Esophagus squamous epithelium (tissue), 5 donors: Measurements from ENCODE around the gene UBE2H. TPM values are rescaled to one million over a fixed set of nuclear protein-coding genes. Genes with fewer than 3 reads are reported as not detected.

Experiments
- DNase-seq: peaks from one replicate; lab custom pipeline; 2025; lab: John Stamatoyannopoulos, UW
- H3K27ac ChIP-seq, 4 donors: fragments of 200-600 bp; sonication (generic); one replicate each; pipeline ENCODE4 v1.5.1; 2016 to 2019; ENCODE audit warnings: mild to moderate bottlenecking in 1 of 4
- H3K27me3 ChIP-seq, 4 donors: fragments of 200-600 bp; sonication (generic); 1 replicate in 3 of 4; 2 replicates in 1 of 4; pipeline versions ENCODE4 v1.5.1 to v1.6.0; 2017 to 2021; ENCODE audit warnings: antibody characterized with exemption in 1 of 4
- H3K36me3 ChIP-seq, 3 donors: fragments of 200-600 bp; sonication (generic); one replicate each; pipeline ENCODE4 v1.5.1; 2016 to 2019
- H3K4me1 ChIP-seq, 3 donors: fragments of 200-600 bp; sonication (generic); one replicate each; pipeline ENCODE4 v1.5.1; 2017 to 2019
- H3K4me3 ChIP-seq, 4 donors: fragments of 200-600 bp; sonication (generic); 1 replicate in 3 of 4; 2 replicates in 1 of 4; pipeline ENCODE4 v1.5.1; 2016 to 2019; ENCODE audit warnings: mild to moderate bottlenecking in 2 of 4, moderate library complexity in 1 of 4
- H3K9me3 ChIP-seq, 3 donors: fragments of 200-600 bp; sonication (generic); one replicate each; pipeline ENCODE4 v1.5.1; 2016 to 2019
- POLR2A ChIP-seq, 4 donors: fragments of 450-650 bp; IDR thresholded peaks; one replicate each; pipeline ENCODE4 v1.6.1; 2017; ENCODE audit warnings: antibody characterized with exemption in 4 of 4, mild to moderate bottlenecking in 4 of 4, moderate library complexity in 3 of 4
- WGBS, 2 donors: methylation state at CpG; one replicate each; pipeline ENCODE4 v1.1.5; 2018; 5-methylcytosine and 5-hydroxymethylcytosine counted together
- intact Hi-C: fragments of 100-400 bp; cut with DNase I; formaldehyde crosslinking; loops from one replicate; pipeline ENCODE4 v1.15.0; 2022
- total RNA-seq, 4 donors: library from RNA; depleted of rRNA; stranded (reverse); fragments of >200 nt; gene quantifications; one replicate each; pipeline ENCODE4 v1.1.0, GENCODE V29; 2016
- TF ChIP-seq, protein P1 (sequence below), 6 experiments: fragments of 450-650 bp in 4 of 6; fragments of 200-600 bp in 2 of 6; sonication (generic) in 2 of 6; IDR thresholded peaks; one replicate each; pipeline ENCODE4 v1.5.1; 2016 to 2019; ENCODE audit warnings: antibody characterized with exemption in 6 of 6, mild to moderate bottlenecking in 4 of 6, moderate library complexity in 4 of 6
- donor health status: DM: yes; HTN: yes; CAD: no.

Gene UBE2H
- total RNA-seq, 4 donors from 2014 or later, result 60.1 to 113 (median 88.7) TPM

DNA sequence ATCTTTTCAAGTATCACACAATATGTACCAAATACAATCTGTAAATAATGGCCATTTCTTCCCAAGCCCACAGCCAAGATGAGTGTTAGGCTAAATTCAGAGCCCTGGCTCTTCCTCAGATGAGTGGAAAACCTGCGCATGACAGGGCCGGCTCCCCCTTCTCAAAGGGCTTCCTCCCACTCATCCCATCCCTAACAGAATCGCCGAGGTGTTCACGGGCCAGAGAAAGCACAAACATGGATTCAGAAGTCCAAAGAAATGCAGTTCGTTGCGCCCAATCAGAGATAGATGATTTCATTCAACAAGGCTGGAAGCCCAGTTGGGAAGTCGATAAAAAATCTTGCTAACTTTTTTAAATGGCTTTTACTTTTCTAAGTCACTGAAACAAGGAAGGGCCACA is 121.8 kb downstream of the UBE2H start:
- peaks cover 0 to 48% (median 10%) of the 10 kb centered on the region in 3 donors for H3K36me3 ChIP-seq
- no peak overlapping the region for H3K4me3 ChIP-seq
- no peak for DNase-seq
- H3K9me3 ChIP-seq, result no peaks in the 10 kb centered on the region
- TF ChIP-seq, protein P1, sequence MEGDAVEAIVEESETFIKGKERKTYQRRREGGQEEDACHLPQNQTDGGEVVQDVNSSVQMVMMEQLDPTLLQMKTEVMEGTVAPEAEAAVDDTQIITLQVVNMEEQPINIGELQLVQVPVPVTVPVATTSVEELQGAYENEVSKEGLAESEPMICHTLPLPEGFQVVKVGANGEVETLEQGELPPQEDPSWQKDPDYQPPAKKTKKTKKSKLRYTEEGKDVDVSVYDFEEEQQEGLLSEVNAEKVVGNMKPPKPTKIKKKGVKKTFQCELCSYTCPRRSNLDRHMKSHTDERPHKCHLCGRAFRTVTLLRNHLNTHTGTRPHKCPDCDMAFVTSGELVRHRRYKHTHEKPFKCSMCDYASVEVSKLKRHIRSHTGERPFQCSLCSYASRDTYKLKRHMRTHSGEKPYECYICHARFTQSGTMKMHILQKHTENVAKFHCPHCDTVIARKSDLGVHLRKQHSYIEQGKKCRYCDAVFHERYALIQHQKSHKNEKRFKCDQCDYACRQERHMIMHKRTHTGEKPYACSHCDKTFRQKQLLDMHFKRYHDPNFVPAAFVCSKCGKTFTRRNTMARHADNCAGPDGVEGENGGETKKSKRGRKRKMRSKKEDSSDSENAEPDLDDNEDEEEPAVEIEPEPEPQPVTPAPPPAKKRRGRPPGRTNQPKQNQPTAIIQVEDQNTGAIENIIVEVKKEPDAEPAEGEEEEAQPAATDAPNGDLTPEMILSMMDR (IDR thresholded peaks at IDR 0.05), result no peak
- TF ChIP-seq POLR2A (IDR thresholded peaks at IDR 0.05), result no peak
- H3K4me1 ChIP-seq, result peaks cover 11 to 54% (median 13%) of the 10 kb centered on the region in 3 donors
- whole genome bisulfite sequencing, 2 donors, result 78 to 87% methylated on average over 7 to 8 of the region's 8 CpGs
- no peaks in the 10 kb centered on the region for H3K27me3 ChIP-seq
- peak overlapping the region in 2 of 4 donors; percentile 70 to 87 for H3K27ac ChIP-seq
- intact Hi-C loops, result no loop called here

- Histone ChIP-seq H3K4me1 (peaks cover 12 to 54% (median 14%) of the 10 kb centered on the region in 3 donors), H3K27ac (peak overlapping the region; percentile 51 to 87 (median 70)), H3K36me3 (peaks cover 0 to 38% (median 8%) of the 10 kb centered on the region in 3 donors), H3K9me3 (no peaks in the 10 kb centered on the region), H3K4me3 (peak overlapping the region in 3 of 4 donors; percentile 21 to 58 (median 25)), H3K27me3 (no peaks in the 10 kb centered on the region)
- TF ChIP-seq, protein P1 (IDR thresholded peaks at IDR 0.05), result peak; percentile 70 to 87 (median 74)
- no peak for TF ChIP-seq POLR2A (IDR thresholded peaks at IDR 0.05)
- 10 to 14% methylated on average over 14 to 20 of the region's 22 CpGs for WGBS, 2 donors
- DNase-seq, result no peak
- intact Hi-C loops, result loop anchor here (5.0 to 10.0 kb wide), 2 partner anchors 165 to 182 kb away; no protein-coding TSS in a partner anchor
Observed at GRCh38 chr7:129829737-129830631, 122.8 kb downstream of the UBE2H start.

GRCh38 chr7:129828989-129829736 is 123.6 kb downstream of the UBE2H start:
- H3K27ac ChIP-seq, result no peak overlapping the region
- no peak overlapping the region for H3K4me3 ChIP-seq
- no peaks in the 10 kb centered on the region for H3K27me3 ChIP-seq
- H3K36me3 ChIP-seq, result peaks cover 0 to 30% (median 4%) of the 10 kb centered on the region in 3 donors
- 54 to 63% methylated on average over 6 of the region's 12 CpGs for WGBS, 2 donors
- intact Hi-C loops, result loop anchor here (5.0 to 10.0 kb wide), 2 partner anchors 164 to 183 kb away; no protein-coding TSS in a partner anchor
- no peak for DNase-seq
- peaks cover 12 to 57% (median 17%) of the 10 kb centered on the region in 3 donors for H3K4me1 ChIP-seq
- TF ChIP-seq, protein P1 (IDR thresholded peaks at IDR 0.05), result no peak
- no peak for TF ChIP-seq POLR2A (IDR thresholded peaks at IDR 0.05)
- no peaks in the 10 kb centered on the region for H3K9me3 ChIP-seq

DNA sequence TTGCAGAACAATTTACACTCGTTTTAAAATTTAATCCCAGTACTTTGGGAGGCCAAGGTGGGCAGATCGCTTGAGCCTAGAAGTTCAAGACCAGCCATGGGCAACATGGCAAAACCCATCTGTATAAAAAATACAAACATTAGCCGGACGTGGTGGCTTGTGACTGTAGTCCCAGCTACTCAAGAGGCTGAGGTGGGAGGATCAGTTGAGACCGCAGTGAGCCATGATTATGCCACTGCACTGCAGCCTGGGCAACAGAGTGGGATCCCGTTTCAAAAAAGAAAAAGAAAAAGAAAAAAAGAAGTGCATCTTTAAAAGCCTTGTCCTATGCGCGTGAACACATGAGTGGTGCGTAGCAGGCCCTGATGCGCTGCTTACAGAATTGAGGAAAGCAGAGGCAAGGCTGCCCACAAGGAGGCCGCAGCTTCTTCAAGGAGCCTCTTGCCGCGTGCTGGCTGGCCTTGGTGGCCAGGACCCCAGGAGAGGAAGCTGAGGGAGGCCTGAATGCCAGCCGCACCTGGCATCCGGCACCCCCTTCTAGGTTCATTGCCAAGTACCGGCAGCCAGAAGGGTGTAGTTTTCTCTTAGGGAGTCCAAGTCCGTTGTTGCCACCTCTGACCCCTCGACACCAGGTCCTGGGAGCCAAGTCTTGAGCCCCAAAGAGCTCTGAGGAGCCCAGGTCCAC is 124.5 kb downstream of the UBE2H start:
- peaks cover 0 to 21% (median 0%) of the 10 kb centered on the region in 3 donors for H3K36me3 ChIP-seq
- 83 to 85% methylated on average over 15 to 18 of the region's 18 CpGs for WGBS, 2 donors
- no peak for DNase-seq
- intact Hi-C loops, result loop anchor here (5.0 to 10.0 kb wide), 2 partner anchors 163 to 184 kb away; no protein-coding TSS in a partner anchor
- no peak overlapping the region for H3K27ac ChIP-seq
- no peaks in the 10 kb centered on the region for H3K9me3 ChIP-seq
- H3K27me3 ChIP-seq, result no peaks in the 10 kb centered on the region
- no peak overlapping the region for H3K4me3 ChIP-seq
- no peak for TF ChIP-seq POLR2A (IDR thresholded peaks at IDR 0.05)
- TF ChIP-seq, protein P1 (IDR thresholded peaks at IDR 0.05), result no peak
- H3K4me1 ChIP-seq, result peaks cover 12 to 57% (median 17%) of the 10 kb centered on the region in 3 donors
